Retinal pigment epithelial cell (primary cell): ENCODE data around the gene MED19.

Experiments
- DNase-seq: peaks from one replicate; pipeline ENCODE4 v3.0.0-alpha.2; 2010; ENCODE audit warnings: low read depth
- H3K4me3 ChIP-seq: 2 replicates; pipeline ENCODE4 v1.5.1; 2011; ENCODE audit warnings: mild to moderate bottlenecking, low read length, control low read depth, moderate library complexity
- TF ChIP-seq, protein P1 (sequence below): conservative IDR thresholded peaks from 2 replicates; pipeline ENCODE4 v1.5.1; 2011; ENCODE audit warnings: low read depth, low read length, control low read depth, inconsistent platforms

Gene MED19

DNA sequence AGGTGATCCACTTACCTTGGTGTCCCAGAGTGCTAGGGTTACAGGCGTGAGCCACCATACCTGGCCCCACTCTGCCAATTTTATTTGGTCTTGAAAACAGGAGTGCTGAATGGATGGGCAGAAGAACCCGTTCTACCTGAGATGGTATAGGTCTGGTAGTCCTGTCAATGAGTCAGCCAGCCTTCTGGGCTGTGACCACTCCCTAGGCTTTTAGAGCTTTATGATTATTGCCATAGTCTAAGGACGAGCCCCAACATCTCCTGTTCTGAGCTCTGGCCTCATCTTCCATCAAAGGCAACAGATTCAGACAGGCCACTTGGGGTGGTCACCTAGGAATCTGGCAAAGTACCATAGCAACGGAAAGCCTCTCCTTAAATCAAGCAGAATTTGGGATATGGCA, 32.6 kb downstream of the MED19 start:
- TF ChIP-seq, protein P1, sequence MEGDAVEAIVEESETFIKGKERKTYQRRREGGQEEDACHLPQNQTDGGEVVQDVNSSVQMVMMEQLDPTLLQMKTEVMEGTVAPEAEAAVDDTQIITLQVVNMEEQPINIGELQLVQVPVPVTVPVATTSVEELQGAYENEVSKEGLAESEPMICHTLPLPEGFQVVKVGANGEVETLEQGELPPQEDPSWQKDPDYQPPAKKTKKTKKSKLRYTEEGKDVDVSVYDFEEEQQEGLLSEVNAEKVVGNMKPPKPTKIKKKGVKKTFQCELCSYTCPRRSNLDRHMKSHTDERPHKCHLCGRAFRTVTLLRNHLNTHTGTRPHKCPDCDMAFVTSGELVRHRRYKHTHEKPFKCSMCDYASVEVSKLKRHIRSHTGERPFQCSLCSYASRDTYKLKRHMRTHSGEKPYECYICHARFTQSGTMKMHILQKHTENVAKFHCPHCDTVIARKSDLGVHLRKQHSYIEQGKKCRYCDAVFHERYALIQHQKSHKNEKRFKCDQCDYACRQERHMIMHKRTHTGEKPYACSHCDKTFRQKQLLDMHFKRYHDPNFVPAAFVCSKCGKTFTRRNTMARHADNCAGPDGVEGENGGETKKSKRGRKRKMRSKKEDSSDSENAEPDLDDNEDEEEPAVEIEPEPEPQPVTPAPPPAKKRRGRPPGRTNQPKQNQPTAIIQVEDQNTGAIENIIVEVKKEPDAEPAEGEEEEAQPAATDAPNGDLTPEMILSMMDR: no peak
- no peak overlapping the region for H3K4me3 ChIP-seq
- no peak for DNase-seq

DNA sequence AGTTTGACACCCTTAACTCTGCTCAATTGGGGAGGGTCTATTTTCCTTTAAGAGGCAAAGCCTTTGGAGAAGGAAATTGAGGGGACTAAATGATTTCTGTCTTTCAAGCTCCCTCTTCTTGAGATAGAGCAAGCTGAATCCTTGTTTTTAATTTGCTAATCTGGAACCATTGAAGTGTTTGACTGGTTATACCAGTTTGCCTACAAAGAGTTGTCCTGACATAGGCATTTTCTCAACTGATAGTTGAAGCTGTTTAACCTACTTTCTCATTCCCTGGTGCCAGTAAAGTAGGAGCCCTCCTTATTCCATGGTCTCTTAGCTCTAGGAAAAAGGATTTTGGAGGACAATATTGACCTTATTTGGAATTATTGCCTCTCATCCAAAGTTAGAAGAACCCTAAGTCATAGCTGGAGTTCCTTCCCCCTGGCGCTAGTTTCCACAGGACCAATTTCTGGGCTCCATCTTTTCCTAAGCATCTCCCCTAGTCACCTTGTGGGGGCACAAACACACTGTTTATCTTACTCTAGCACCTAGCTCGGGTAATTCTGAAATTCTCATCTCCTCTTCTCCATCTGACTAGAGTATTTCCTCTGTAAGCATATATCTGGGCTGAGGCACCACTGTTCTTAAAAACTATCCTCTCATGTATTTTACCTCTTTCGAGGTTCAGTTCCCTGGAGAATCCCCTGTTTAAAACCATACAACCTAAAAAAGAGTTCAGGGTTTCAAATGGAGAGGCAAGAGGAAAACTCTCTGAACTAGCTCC, 36.7 kb downstream of the MED19 start:
- H3K4me3 ChIP-seq: no peak overlapping the region
- no peak for DNase-seq
- TF ChIP-seq, protein P1: no peak

DNA sequence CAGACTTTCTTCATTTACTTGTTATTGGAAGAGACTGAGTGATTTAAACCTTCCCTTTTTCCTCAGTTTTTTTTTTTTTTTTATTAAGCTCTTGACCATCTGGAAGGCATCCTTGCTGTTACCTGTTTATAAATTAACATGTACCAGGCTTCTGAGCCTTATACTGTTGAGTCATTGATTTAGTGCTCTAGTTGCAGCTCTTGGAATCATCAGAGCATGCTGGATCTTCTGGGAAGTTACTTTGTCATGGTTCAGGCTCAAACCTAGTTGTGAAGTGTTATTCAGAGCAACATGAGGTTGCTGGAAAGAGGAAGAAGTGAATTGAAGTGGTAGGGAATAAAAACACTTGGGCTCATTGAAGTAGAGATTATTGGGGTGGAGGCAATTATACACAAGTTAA, 37.8 kb downstream of the MED19 start:
- no peak overlapping the region for H3K4me3 ChIP-seq

DNA sequence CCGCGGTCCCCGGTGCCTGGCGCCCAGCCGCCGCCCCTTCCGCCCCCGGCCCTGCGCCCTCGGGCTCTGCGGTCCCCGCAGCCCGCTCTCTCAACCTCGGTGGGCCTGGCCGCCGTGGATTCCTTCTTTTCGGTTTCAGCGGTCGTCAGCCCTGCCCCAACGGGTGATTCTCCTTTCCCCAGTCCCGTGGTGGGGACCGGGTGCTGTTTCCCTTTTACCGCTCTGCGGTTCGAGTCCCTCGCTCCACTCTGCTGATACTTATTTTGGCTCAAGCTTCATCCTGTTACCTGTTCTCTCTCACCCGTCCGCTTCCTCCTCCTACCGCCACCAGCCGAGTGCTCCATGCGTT, 43.6 kb downstream of the MED19 start:
- TF ChIP-seq, protein P1: no peak
- DNase-seq: no peak
- H3K4me3 ChIP-seq: peak overlapping the region; percentile 92

More for the DNA sequence above, 37.8 kb downstream of the MED19 start:
- DNase-seq: no peak
- TF ChIP-seq, protein P1: no peak

DNA sequence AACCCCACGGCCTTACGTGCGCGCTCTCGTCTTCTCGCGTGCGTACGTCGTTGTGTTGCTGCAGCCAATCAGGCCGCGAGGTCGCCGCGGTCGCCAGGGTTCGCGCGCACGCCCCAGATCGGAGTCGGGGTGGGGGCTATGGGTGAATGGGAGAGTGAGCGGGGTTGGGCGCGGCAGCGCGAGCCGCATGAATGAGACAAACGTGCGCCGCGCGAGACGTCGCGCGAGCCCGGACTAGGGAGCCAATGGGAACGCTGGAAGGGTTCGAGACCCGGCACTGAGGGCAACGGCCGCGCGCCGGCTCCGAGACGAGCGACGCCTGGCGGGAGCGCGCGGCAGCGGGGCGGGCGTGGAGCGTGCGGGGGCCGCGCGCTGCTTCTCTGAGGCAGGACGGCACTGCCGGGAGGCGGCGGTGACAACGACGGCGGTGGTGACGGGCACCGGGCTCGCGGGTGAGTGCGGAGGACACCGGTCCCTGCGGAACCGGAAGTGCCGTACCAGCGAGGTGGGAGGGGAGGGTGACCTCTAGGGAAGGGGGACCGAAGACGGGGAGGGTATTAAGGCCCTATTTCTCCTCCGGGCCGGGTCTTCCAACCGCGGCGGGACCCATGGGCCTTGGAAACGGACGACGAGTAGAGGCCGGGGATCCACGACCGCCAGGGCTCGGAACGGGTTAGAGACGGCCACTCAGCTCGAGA, 44.1 kb downstream of the MED19 start, which contains the start of gene ZDHHC5:
Gene ZDHHC5 (plus strand): TSS at position 379 of the 698 bp plus-strand sequence. CDS start 4,977 bp downstream, outside the sequence.
- TF ChIP-seq, protein P1: no peak
- H3K4me3 ChIP-seq: peak within 1 kb of the TSS; percentile 92
- DNase-seq: peak; percentile 99

DNA sequence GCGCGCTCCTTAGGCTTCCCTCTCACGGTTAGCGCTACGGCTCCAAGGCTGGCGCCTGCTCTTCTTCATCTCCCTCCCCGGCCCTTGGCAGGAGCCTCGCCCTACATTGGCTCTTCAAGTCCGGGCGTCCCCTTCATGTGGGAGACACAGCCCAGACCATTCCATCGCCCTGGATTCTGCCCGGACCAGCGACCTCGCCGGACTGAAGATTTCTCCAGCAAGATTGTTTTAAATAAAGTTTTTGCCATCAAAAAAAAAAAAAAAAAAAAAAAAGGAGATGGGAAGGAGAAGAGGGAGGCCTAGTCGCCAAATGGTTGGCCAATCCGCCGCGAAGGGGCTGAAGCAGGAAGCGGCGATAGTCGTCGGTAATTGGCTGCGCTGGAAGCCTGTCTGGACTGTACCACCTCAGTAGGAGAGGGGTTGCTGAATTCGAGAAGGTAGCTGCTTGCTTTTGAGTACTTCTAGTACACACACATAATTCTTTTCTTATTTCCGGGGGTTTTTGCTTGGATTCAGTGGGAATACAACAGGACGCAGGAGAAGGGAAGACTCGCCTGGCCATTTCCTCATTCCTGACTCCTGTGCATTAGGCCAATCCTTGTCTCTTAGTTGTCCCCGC, 44.8 kb downstream of the MED19 start:
- peak; percentile 97 for DNase-seq
- peak overlapping the region; percentile 92 for H3K4me3 ChIP-seq
- TF ChIP-seq, protein P1: no peak
